Measurements from ENCODE around the gene TLDC2. TPM values are rescaled to one million over a fixed set of nuclear protein-coding genes. Genes with fewer than 3 reads are reported as not detected.

TLDC2 gene
- total and polyA plus RNA-seq, 4 donors, result 0.05 to 0.33 (median 0.08) TPM; not detected in 1

GRCh38 chr20:36866681-36867495 lies 9.1 kb upstream of the TLDC2 start:
- WGBS, result 72% methylated on average over 8 of the region's 8 CpGs

More at GRCh38 chr20:36866681-36867495, 9.1 kb upstream of the TLDC2 start:
- H3K9ac ChIP-seq (ENCODE audit: low read depth in 1 of 2, low read length in 2 of 2), result no peak overlapping the region
- no peak overlapping the region for H3K27ac ChIP-seq (ENCODE audit: low read depth in 1 of 2, low read length in 2 of 2)
- peaks cover 3 to 9% (median 4%) of the 10 kb centered on the region in 4 donors for H3K4me1 ChIP-seq (ENCODE audit: control insufficient read depth in 4 of 4, insufficient read depth in 4 of 4, low read length in 3 of 4)
- no peaks in the 10 kb centered on the region for H3K9me3 ChIP-seq (ENCODE audit: control insufficient read depth in 4 of 4, low read length in 3 of 4)
- no peak for DNase-seq (ENCODE audit: low spot score)
- no peaks in the 10 kb centered on the region for H3K36me3 ChIP-seq (ENCODE audit: control insufficient read depth in 4 of 4, insufficient read depth in 3 of 4, low read depth in 1 of 4, low read length in 3 of 4)
- no peak for TF ChIP-seq NR2F2 (IDR thresholded peaks at IDR 0.05)
- no peak for TF ChIP-seq FOXA2 (IDR thresholded peaks at IDR 0.05)
- TF ChIP-seq TAF1 (conservative IDR thresholded peaks at IDR 0.05), result no peak
- no peak for TF ChIP-seq GABPA (IDR thresholded peaks at IDR 0.05 in 1 of 2, conservative IDR thresholded peaks at IDR 0.05 in 1 of 2)
- TF ChIP-seq SP1 (IDR thresholded peaks at IDR 0.05), result no peak
- no peak for TF ChIP-seq YY1 (IDR thresholded peaks at IDR 0.05)
- no peak for TF ChIP-seq EGR1 (IDR thresholded peaks at IDR 0.05; ENCODE audit: low read depth in 2 of 2)
- no peak for TF ChIP-seq REST (IDR thresholded peaks at IDR 0.05)
- no peak for TF ChIP-seq ZBTB33 (IDR thresholded peaks at IDR 0.05)
- no peak for TF ChIP-seq RAD21 (IDR thresholded peaks at IDR 0.05)
- no peak for TF ChIP-seq CTCF (IDR thresholded peaks at IDR 0.05; ENCODE audit: low read depth, low read length, missing input control)
- TF ChIP-seq RXRA (IDR thresholded peaks at IDR 0.05), result no peak
- no peak for TF ChIP-seq HNF4G (IDR thresholded peaks at IDR 0.05)
- no peak for TF ChIP-seq JUND (IDR thresholded peaks at IDR 0.05)
- H3K27me3 ChIP-seq (ENCODE audit: control insufficient read depth in 4 of 4, insufficient read depth in 4 of 4, low read length in 3 of 4), result no peaks in the 10 kb centered on the region
- H3K4me3 ChIP-seq (ENCODE audit: low read depth in 1 of 3, low read length in 3 of 3), result no peak overlapping the region
